DMS153 treated with DMSO at 0.1 percent for 48 hours (cell line): Measurements from ENCODE around the gene CELF4.

Experiments used
- DNase-seq: peaks from one replicate; lab custom pipeline; 2025; ENCODE audit not compliant: unreplicated experiment; lab: John Stamatoyannopoulos, UW

CELF4 gene

GRCh38 chr18:37422596-37422995, 143.0 kb downstream of the CELF4 start:
- DNase-seq: no peak

GRCh38 chr18:37422116-37422515, 143.5 kb downstream of the CELF4 start:
- no peak for DNase-seq

- DNase-seq: no peak
These were observed 144.1 kb downstream of the CELF4 start for GRCh38 chr18:37421341-37422077.

GRCh38 chr18:37420315-37420880, 145.2 kb downstream of the CELF4 start:
- DNase-seq: no peak

- DNase-seq: no peak
These were observed 145.7 kb downstream of the CELF4 start for GRCh38 chr18:37419866-37420265.

- DNase-seq: no peak
These were observed 146.3 kb downstream of the CELF4 start for GRCh38 chr18:37419315-37419714.

- DNase-seq: no peak
These were observed 150.8 kb downstream of the CELF4 start for GRCh38 chr18:37414816-37415215.

- no peak for DNase-seq
These were observed 152.8 kb downstream of the CELF4 start for GRCh38 chr18:37412829-37413228.

- no peak for DNase-seq
These were observed 153.3 kb downstream of the CELF4 start for GRCh38 chr18:37412333-37412732.

GRCh38 chr18:37409878-37410277, 155.7 kb downstream of the CELF4 start:
- DNase-seq: no peak

GRCh38 chr18:37408676-37409265, 156.8 kb downstream of the CELF4 start:
- DNase-seq: no peak

GRCh38 chr18:37407571-37407970, 158.0 kb downstream of the CELF4 start:
- DNase-seq: no peak

GRCh38 chr18:37405772-37406171, 159.8 kb downstream of the CELF4 start:
- no peak for DNase-seq

GRCh38 chr18:37405229-37405628, 160.4 kb downstream of the CELF4 start:
- DNase-seq: no peak

- DNase-seq: no peak
These were observed 161.8 kb downstream of the CELF4 start for GRCh38 chr18:37403788-37404187.

GRCh38 chr18:37403100-37403781, 162.4 kb downstream of the CELF4 start:
- DNase-seq: no peak

- no peak for DNase-seq
These were observed 162.9 kb downstream of the CELF4 start for GRCh38 chr18:37402735-37403099.

- DNase-seq: no peak
These were observed 164.8 kb downstream of the CELF4 start for GRCh38 chr18:37400802-37401201.

- no peak for DNase-seq
These were observed 167.2 kb downstream of the CELF4 start for GRCh38 chr18:37398248-37398920.

GRCh38 chr18:37397814-37398213, 167.8 kb downstream of the CELF4 start:
- DNase-seq: no peak

- no peak for DNase-seq
These were observed 168.5 kb downstream of the CELF4 start for GRCh38 chr18:37396971-37397720.
